Measurements from ENCODE around the gene CALML5. TPM values are rescaled to one million over a fixed set of nuclear protein-coding genes. Genes with fewer than 3 reads are reported as not detected.

Gene CALML5
- total and polyA plus RNA-seq, 9 of the 15 experiments (the other 6 are each of a cell fraction or from before 2014, with no cell fraction given): not detected

GRCh38 chr10:5462841-5463293, 36.5 kb downstream of the CALML5 start (continued):
- TF ChIP-seq SREBF2 (CRISPR knock-in tag; IDR thresholded peaks at IDR 0.05): 0 out of 2 replicates have a peak, but pooled peaks have one; percentile 73
- 0 out of 2 replicates have a peak, but pooled peaks have one; percentile 32 for TF ChIP-seq ZNF12 (CRISPR knock-in tag; IDR thresholded peaks at IDR 0.05)
- no peak for TF ChIP-seq FOXP1 (CRISPR knock-in tag; IDR thresholded peaks at IDR 0.05)
- no peak for TF ChIP-seq RB1 (IDR thresholded peaks at IDR 0.05; ENCODE audit: low read depth)
- TF ChIP-seq GABPB2 (CRISPR knock-in tag; conservative IDR thresholded peaks at IDR 0.05): no peak
- no peak for TF ChIP-seq SRSF3 (IDR thresholded peaks at IDR 0.05; ENCODE audit: insufficient read depth, low read length)
- TF ChIP-seq KLF1 (tag; IDR thresholded peaks at IDR 0.05): no peak
- TF ChIP-seq RBM15 (IDR thresholded peaks at IDR 0.05; ENCODE audit: insufficient read depth, low read length): no peak
- TF ChIP-seq HOMEZ (CRISPR knock-in tag; IDR thresholded peaks at IDR 0.05): no peak
- no peak for TF ChIP-seq PHB2 (IDR thresholded peaks at IDR 0.05; ENCODE audit: low read depth)
- no peak for TF ChIP-seq MCM3 (IDR thresholded peaks at IDR 0.05)
- peak; percentile 54; the same call in 1 of the 2 replicates for TF ChIP-seq TFAP4 (CRISPR knock-in tag; IDR thresholded peaks at IDR 0.05; ENCODE audit: borderline replicate concordance)
- no peak for TF ChIP-seq PPARD (CRISPR knock-in tag; IDR thresholded peaks at IDR 0.05)
- no peak for TF ChIP-seq MXD1 (CRISPR knock-in tag; IDR thresholded peaks at IDR 0.05; ENCODE audit: borderline replicate concordance, poor library complexity, severe bottlenecking)
- TF ChIP-seq ZNF431 (CRISPR knock-in tag; IDR thresholded peaks at IDR 0.05): no peak
- TF ChIP-seq CREB1 (IDR thresholded peaks at IDR 0.05): no peak
- 0 out of 2 replicates have a peak, but pooled peaks have one; percentile 13 for TF ChIP-seq CREB1 (CRISPR knock-in tag; IDR thresholded peaks at IDR 0.05)
- TF ChIP-seq ZMIZ1 (IDR thresholded peaks at IDR 0.05; ENCODE audit: low read depth in 2 of 2, low read length in 2 of 2): 0 out of 4 replicates have a peak, but pooled peaks of 1 of the 2 experiments have one; percentile 13
